Esophagus muscularis mucosa (tissue), 4 donors: Measurements from ENCODE around the gene EDA. TPM values are rescaled to one million over a fixed set of nuclear protein-coding genes. Genes with fewer than 3 reads are reported as not detected.

Experiments used
- DNase-seq: peaks from one replicate; pipeline ENCODE4 v3.0.0-alpha.2; 2017; ENCODE audit errors: extremely low spot score
- H3K27ac ChIP-seq, 4 donors: fragments of 200-600 bp; sonication (generic); replicated peaks in 1 of 4; 1 replicate in 3 of 4; 2 replicates in 1 of 4; pipeline ENCODE4 v1.5.1; 2016 to 2019; ENCODE audit warnings: mild to moderate bottlenecking in 1 of 4
- H3K27me3 ChIP-seq, 4 donors: fragments of 200-600 bp; sonication (generic); one replicate each; pipeline versions ENCODE4 v1.5.1 to v1.6.0; 2016 to 2019
- H3K36me3 ChIP-seq, 4 donors: fragments of 200-600 bp; sonication (generic); one replicate each; pipeline ENCODE4 v1.5.1; 2016 to 2019
- H3K4me1 ChIP-seq, 4 donors: fragments of 200-600 bp; sonication (generic); one replicate each; pipeline ENCODE4 v1.5.1; 2016 to 2019
- H3K4me3 ChIP-seq, 4 donors: fragments of 200-600 bp; sonication (generic); 1 replicate in 2 of 4; 2 replicates in 2 of 4; pipeline ENCODE4 v1.5.1; 2016 to 2019; ENCODE audit warnings: mild to moderate bottlenecking in 4 of 4, moderate library complexity in 1 of 4
- H3K9me3 ChIP-seq, 4 donors: fragments of 200-600 bp; sonication (generic); 1 replicate in 3 of 4; 2 replicates in 1 of 4; pipeline ENCODE4 v1.5.1; 2016 to 2019
- CTCF ChIP-seq, 3 experiments: fragments of 200-600 bp in 2 of 3; fragments of 450-650 bp in 1 of 3; sonication (generic) in 2 of 3; IDR thresholded peaks; one replicate each; pipeline ENCODE4 v1.5.1; 2017 to 2019; ENCODE audit warnings: antibody characterized with exemption in 3 of 3, mild to moderate bottlenecking in 2 of 3, moderate library complexity in 1 of 3
- EP300 ChIP-seq: sonication (generic); formaldehyde crosslinking; IDR thresholded peaks from one replicate; pipeline ENCODE4 v1.6.1; 2017; ENCODE audit warnings: antibody characterized with exemption
- POLR2A ChIP-seq: fragments of 450-650 bp; IDR thresholded peaks from one replicate; pipeline ENCODE4 v1.6.1; 2017; ENCODE audit warnings: antibody characterized with exemption, moderate library complexity, mild to moderate bottlenecking, low read depth
- POLR2AphosphoS5 ChIP-seq, 2 donors: sonication (generic); formaldehyde crosslinking; IDR thresholded peaks; one replicate each; pipeline ENCODE4 v1.6.1; 2017; ENCODE audit warnings: antibody characterized with exemption in 2 of 2
- WGBS: methylation state at CpG from one replicate; pipeline ENCODE4 v1.1.5; 2018; 5-methylcytosine and 5-hydroxymethylcytosine counted together
- intact Hi-C: fragments of 100-400 bp; cut with DNase I; formaldehyde crosslinking; loops from one replicate; pipeline ENCODE4 v1.15.1; 2023
- total RNA-seq, 4 donors: library from RNA; depleted of rRNA; stranded (reverse); fragments of >200 nt; gene quantifications; one replicate each; pipeline versions ENCODE4 v1.1.0 to v1.2.1, GENCODE V29; 2016

The EDA gene
- total RNA-seq, 4 donors from 2014 or later = 4.3 to 10.9 (median 6.3) TPM

- Histone ChIP-seq H3K36me3 (no peaks in the 10 kb centered on the region), H3K4me3 (no peak overlapping the region), H3K4me1 (no peaks in the 10 kb centered on the region), H3K27ac (no peak overlapping the region), H3K27me3 (no peaks in the 10 kb centered on the region), H3K9me3 (no peaks in the 10 kb centered on the region)
- 85% methylated on average over 6 of the region's 6 CpGs for WGBS
- no peak for DNase-seq
- no peak for TF ChIP-seq EP300
- TF ChIP-seq POLR2A = no peak
- no peak for TF ChIP-seq CTCF (IDR thresholded peaks at IDR 0.05)
- TF ChIP-seq POLR2AphosphoS5 (IDR thresholded peaks at IDR 0.05) = no peak
- intact Hi-C loops = no loop called here
Observed at GRCh38 chrX:70041993-70042392, 426.1 kb downstream of the EDA start.

DNA sequence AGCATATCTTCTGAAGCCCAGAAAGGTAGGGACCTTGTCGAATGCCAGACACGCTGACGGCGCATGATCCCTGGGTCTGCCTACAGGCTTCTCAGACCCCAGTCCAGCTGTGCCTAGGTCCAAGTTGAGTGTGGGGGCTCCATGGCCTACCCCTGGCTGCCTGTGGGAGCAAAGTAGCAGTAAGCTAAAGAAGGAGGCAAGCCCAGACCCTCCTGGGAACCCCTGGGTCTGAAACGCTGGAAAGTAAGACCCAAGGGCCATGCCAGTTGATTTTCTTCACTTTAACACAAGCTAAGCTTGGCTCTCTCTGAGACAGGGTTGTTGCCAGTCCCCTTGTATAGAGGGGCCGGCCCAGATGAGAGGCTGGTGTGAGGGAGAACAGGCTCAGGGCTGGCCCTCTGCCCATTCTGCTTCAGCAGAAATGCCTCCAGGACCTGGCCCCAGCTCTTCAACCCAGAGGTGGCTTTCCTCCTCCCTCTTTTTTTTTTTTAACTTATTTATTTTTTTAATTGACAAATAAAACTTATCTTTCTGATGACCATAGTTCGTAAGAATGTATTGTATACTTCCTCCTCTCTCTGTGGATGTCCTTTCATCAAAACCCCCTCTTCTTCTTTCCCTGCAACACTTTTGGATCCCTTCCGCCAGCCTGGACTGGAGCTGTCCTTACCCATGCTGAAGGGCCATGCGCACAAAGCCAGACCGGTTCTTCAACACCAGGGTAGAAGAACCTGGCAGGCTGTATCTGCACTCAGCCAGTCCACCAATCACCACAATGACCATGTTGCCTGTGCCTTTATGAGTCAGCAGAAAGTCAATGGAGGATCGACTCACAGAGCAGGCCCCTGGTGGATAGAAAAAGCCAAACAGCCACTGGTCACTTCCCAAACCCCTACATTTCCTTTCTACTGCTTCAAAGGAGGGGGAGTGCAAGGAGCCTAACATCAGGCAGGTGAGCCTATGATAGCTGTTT lies 426.8 kb downstream of the EDA start:
- Histone ChIP-seq H3K27me3 (no peaks in the 10 kb centered on the region), H3K4me3 (no peak overlapping the region), H3K9me3 (no peaks in the 10 kb centered on the region), H3K27ac (no peak overlapping the region), H3K36me3 (no peaks in the 10 kb centered on the region), H3K4me1 (no peaks in the 10 kb centered on the region)
- intact Hi-C loops = no loop called here
- TF ChIP-seq POLR2A (no peak), POLR2AphosphoS5 (IDR thresholded peaks at IDR 0.05) (no peak)
- WGBS = 78% methylated on average over 11 of the region's 11 CpGs
- no peak for DNase-seq

DNA sequence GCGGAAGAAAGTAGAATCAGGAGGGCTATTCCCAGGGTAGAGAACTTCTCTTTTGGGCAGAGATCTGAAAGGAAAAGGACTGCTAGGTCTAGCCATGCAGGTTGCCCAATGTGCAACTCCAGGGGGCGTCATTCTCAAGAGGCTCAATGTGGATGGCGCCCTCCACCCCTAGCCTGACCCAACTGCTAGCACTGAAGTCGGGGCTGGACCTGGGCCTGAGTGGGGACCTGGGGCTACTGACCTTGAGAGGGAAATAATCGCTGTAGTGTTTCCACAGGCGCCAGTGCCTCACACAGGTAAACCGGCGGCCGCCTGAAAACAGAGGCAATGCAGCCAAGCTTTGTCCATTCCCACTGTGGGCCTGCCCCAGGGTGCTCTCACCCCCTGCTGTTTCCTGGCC lies 427.8 kb downstream of the EDA start:
- H3K27me3 ChIP-seq = no peaks in the 10 kb centered on the region
- WGBS = 83% methylated on average over 5 of the region's 9 CpGs
- no peaks in the 10 kb centered on the region for H3K4me1 ChIP-seq
- no peaks in the 10 kb centered on the region for H3K9me3 ChIP-seq
- no peaks in the 10 kb centered on the region for H3K36me3 ChIP-seq
- intact Hi-C loops = no loop called here
- no peak overlapping the region for H3K27ac ChIP-seq
- H3K4me3 ChIP-seq = no peak overlapping the region
- no peak for DNase-seq
- TF ChIP-seq POLR2A = no peak

DNA sequence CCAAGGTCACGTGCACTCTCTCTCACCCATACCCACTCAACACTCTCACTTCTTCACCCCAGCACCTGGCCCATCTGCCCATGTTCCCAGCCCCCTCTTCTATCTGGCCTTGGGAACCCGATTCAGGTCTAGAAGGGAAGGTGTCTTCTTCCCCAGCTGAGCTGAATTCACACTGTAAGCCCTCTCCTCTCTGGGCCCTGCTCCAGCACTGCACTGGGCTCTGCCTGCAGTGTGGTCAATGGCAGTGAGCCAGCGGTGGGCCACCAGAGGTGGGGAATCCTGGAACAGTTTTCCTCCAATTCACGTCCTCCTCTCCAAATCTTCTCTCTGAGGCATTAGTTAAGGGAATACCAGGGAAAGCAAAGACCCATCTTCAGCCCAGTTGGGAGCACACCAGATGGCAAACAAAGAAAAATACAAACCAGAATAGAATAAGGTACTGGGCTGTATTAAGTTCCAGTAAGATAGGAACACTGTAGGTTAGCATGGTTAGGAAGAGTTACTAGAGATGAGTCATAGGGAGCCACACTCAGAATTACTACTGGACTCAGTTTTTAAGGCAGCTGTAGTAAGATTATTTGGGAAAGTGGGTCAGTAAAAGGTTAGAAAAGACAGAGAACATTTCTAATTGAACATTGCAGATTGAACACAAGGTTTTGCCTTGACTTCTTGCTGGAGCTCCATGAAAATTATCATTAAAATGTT lies 428.8 kb downstream of the EDA start:
- 88% methylated on average over 4 of the region's 4 CpGs for WGBS
- TF ChIP-seq CTCF (IDR thresholded peaks at IDR 0.05) (no peak), POLR2A (no peak), EP300 (no peak), POLR2AphosphoS5 (IDR thresholded peaks at IDR 0.05) (no peak)

DNA sequence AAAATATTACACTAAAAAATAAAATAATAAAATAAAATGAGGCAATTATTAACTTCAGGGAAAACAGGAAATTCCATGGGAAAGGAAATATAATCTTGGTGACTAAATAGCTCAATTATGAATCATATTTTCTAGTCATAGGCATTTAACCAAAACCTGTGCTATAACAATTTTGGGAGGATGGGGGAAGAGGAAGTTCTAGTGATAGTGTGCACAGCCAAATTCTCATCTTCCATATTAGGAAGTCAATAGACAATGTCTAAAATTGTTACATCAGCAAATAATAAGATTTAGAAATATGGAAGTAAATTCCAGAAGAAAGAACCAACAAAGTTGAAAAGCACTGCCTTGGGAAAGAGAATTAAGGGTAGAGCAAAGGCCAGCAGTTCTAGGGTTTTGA lies 431.1 kb downstream of the EDA start:
- no peak overlapping the region for H3K27ac ChIP-seq
- H3K36me3 ChIP-seq = no peaks in the 10 kb centered on the region
- peaks cover 0 to 5% (median 0%) of the 10 kb centered on the region in 4 donors for H3K27me3 ChIP-seq
- no peak for DNase-seq
- no peaks in the 10 kb centered on the region for H3K4me1 ChIP-seq
- H3K9me3 ChIP-seq = no peaks in the 10 kb centered on the region
- intact Hi-C loops = no loop called here
- no peak overlapping the region for H3K4me3 ChIP-seq
- no peak for TF ChIP-seq EP300
- TF ChIP-seq POLR2A = no peak
- no peak for TF ChIP-seq POLR2AphosphoS5 (IDR thresholded peaks at IDR 0.05)
- no peak for TF ChIP-seq CTCF (IDR thresholded peaks at IDR 0.05)

More for the DNA sequence above, 428.8 kb downstream of the EDA start:
- H3K4me1 ChIP-seq = no peaks in the 10 kb centered on the region
- no peak overlapping the region for H3K27ac ChIP-seq
- H3K4me3 ChIP-seq = no peak overlapping the region
- no peaks in the 10 kb centered on the region for H3K9me3 ChIP-seq
- no peaks in the 10 kb centered on the region for H3K36me3 ChIP-seq
- intact Hi-C loops = no loop called here
- DNase-seq = no peak
- peaks cover 0 to 5% (median 0%) of the 10 kb centered on the region in 4 donors for H3K27me3 ChIP-seq
